HepG2 (cell line): Measurements from ENCODE around the gene CCNI2.

Experiments used
- CTCF ChIP-seq: sonication (generic); formaldehyde crosslinking; IDR thresholded peaks from 2 replicates; pipeline ENCODE4 v1.5.0; 2020; ENCODE audit warnings: mild to moderate bottlenecking, missing genetic modification reagents, moderate library complexity
- DPF2 ChIP-seq: sonication (generic); formaldehyde crosslinking; IDR thresholded peaks from 2 replicates; pipeline ENCODE4 v1.4.0; 2020; ENCODE audit warnings: mild to moderate bottlenecking, low read depth, missing genetic modification reagents, borderline replicate concordance
- EP300 ChIP-seq, 3 experiments: sonication (generic) in 1 of 3; formaldehyde crosslinking in 1 of 3; IDR thresholded peaks; 2 replicates each; pipeline versions ENCODE4 v1.5.1 to v1.6.1; 2011 to 2020; ENCODE audit warnings: low read depth in 2 of 3, low read length in 2 of 3, borderline replicate concordance in 1 of 3, improper control_type of control experiment in 1 of 3, mild to moderate bottlenecking in 1 of 3, missing genetic modification reagents in 1 of 3, moderate library complexity in 1 of 3
- GTF3A ChIP-seq: sonication (generic); formaldehyde crosslinking; conservative IDR thresholded peaks from 2 replicates; pipeline ENCODE4 v1.4.0; 2020; ENCODE audit warnings: mild to moderate bottlenecking, missing genetic modification reagents
- ZFY ChIP-seq: sonication (generic); formaldehyde crosslinking; IDR thresholded peaks from 2 replicates; pipeline ENCODE4 v1.4.0; 2020; ENCODE audit warnings: missing genetic modification reagents
- ZNF430 ChIP-seq: sonication (generic); formaldehyde crosslinking; IDR thresholded peaks from 2 replicates; pipeline ENCODE4 v1.9.0; 2021; ENCODE audit warnings: mild to moderate bottlenecking, missing genetic modification reagents
- ZNF687 ChIP-seq: sonication (generic); formaldehyde crosslinking; IDR thresholded peaks from 2 replicates; pipeline ENCODE4 v1.5.1; 2020; ENCODE audit warnings: mild to moderate bottlenecking, missing genetic modification reagents, moderate library complexity

GRCh38 chr5:132753135-132753987 is 6.1 kb downstream of the CCNI2 start:
- TF ChIP-seq DPF2 (CRISPR knock-in tag) (no peak), CTCF (CRISPR knock-in tag) (peak; percentile 70), ZNF430 (CRISPR knock-in tag) (no peak), ZFY (no peak), EP300 (IDR thresholded peaks at IDR 0.05; ENCODE audit: low read depth in 2 of 2, low read length in 2 of 2) (no peak), EP300 (CRISPR knock-in tag; IDR thresholded peaks at IDR 0.05; ENCODE audit: borderline replicate concordance) (no peak), ZNF687 (CRISPR knock-in tag) (no peak), GTF3A (no peak)
